Panc1 (cell line): ENCODE results near the gene EIF2B5.

Experiments
- CTCF ChIP-seq: fragments of 450-650 bp; IDR thresholded peaks from 2 replicates; pipeline ENCODE4 v1.5.1; 2017; ENCODE audit warnings: mild to moderate bottlenecking
- SIN3A ChIP-seq: IDR thresholded peaks from 2 replicates; pipeline ENCODE4 v1.6.1; 2012; ENCODE audit warnings: low read depth, mild to moderate bottlenecking, low read length, moderate library complexity, borderline replicate concordance; ENCODE audit not compliant: insufficient read depth

- TF ChIP-seq CTCF, result no peak
- TF ChIP-seq SIN3A, result no peak
Measured at GRCh38 chr3:184175981-184176376, 40.8 kb downstream of the EIF2B5 start.
